ENCODE results near the gene TRPM3.

DNA sequence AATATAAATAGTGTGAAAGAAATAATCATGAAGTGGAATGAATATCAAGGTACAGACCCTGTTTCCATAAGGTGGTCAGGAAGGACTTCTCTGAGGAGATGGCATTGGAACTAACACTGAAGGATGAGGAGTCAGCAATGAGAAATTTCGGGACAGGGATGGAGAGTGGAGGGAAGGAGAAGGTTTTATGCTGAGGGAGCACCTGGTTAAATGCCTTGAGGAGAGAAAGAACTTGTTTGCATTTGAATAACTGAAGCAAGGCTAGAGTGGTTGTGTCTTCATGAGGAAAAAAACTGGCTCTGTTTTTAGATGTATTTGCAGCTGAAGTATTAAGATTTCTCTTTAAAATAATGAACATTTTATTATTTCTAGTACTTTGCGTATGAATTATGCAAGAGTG lies 180.8 kb downstream of the TRPM3 start:
- TF ChIP-seq CTCF (IDR thresholded peaks at IDR 0.05) (no peak), EZH2 (IDR thresholded peaks at IDR 0.05; ENCODE audit: borderline replicate concordance, insufficient read depth, low read depth, low read length, poor library complexity, severe bottlenecking) (no peak)
